IMR-90 (cell line): ENCODE measurements around the gene LRRC4C.

Experiments used
- BHLHE40 ChIP-seq: fragments of 150-350 bp; IDR thresholded peaks from 2 replicates; pipeline ENCODE4 v1.6.1; 2016; ENCODE audit warnings: mild to moderate bottlenecking, low read depth, low read length
- CEBPB ChIP-seq: IDR thresholded peaks from 2 replicates; pipeline ENCODE4 v1.6.1; 2012; ENCODE audit warnings: low read depth, low read length, improper control_type of control experiment
- CHD1 ChIP-seq: IDR thresholded peaks from 2 replicates; pipeline ENCODE4 v1.6.1; 2012; ENCODE audit warnings: low read depth, low read length, improper control_type of control experiment
- MXI1 ChIP-seq: IDR thresholded peaks from 2 replicates; pipeline ENCODE4 v1.6.1; 2012; ENCODE audit warnings: low read depth, mild to moderate bottlenecking, low read length, moderate library complexity, borderline replicate concordance
- POLR2A ChIP-seq: IDR thresholded peaks from 2 replicates; pipeline ENCODE4 v1.6.1; 2012; ENCODE audit warnings: mild to moderate bottlenecking, low read depth, low read length
- RCOR1 ChIP-seq: IDR thresholded peaks from 2 replicates; pipeline ENCODE4 v1.6.1; 2012; ENCODE audit warnings: mild to moderate bottlenecking, low read length, improper control_type of control experiment; ENCODE audit not compliant: insufficient replicate concordance
- RFX5 ChIP-seq: IDR thresholded peaks from 2 replicates; pipeline ENCODE4 v1.8.0; 2012; ENCODE audit warnings: low read depth, mild to moderate bottlenecking, low read length, moderate library complexity
- TF ChIP-seq, protein P1 (sequence below): conservative IDR thresholded peaks from 2 replicates; pipeline ENCODE4 v1.5.1; 2012; ENCODE audit warnings: mild to moderate bottlenecking, low read depth, low read length, improper control_type of control experiment

DNA sequence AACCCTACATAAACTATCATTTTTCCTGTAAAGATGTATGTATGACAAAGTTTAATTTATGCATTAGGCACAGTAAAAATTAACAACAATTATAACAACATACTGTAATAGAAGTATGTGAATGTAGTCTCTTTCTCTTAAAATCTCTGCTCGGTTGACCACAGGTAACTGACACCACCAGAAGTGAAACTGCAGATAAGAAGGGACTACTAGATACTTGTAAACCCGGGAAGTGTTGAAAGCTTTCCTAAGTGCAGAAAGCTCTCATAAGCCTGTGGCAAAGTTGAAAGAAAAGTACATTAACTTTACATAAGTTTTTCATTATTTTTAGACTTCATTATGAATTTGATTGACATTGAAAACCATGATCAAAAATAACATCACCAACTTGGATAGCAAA is 1173.3 kb downstream of the LRRC4C start:
- TF ChIP-seq, protein P1, sequence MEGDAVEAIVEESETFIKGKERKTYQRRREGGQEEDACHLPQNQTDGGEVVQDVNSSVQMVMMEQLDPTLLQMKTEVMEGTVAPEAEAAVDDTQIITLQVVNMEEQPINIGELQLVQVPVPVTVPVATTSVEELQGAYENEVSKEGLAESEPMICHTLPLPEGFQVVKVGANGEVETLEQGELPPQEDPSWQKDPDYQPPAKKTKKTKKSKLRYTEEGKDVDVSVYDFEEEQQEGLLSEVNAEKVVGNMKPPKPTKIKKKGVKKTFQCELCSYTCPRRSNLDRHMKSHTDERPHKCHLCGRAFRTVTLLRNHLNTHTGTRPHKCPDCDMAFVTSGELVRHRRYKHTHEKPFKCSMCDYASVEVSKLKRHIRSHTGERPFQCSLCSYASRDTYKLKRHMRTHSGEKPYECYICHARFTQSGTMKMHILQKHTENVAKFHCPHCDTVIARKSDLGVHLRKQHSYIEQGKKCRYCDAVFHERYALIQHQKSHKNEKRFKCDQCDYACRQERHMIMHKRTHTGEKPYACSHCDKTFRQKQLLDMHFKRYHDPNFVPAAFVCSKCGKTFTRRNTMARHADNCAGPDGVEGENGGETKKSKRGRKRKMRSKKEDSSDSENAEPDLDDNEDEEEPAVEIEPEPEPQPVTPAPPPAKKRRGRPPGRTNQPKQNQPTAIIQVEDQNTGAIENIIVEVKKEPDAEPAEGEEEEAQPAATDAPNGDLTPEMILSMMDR = no peak
- TF ChIP-seq BHLHE40 (no peak), POLR2A (no peak), MXI1 (no peak), CEBPB (no peak), RCOR1 (no peak), CHD1 (no peak), RFX5 (no peak)
